Fibroblast of skin of left quadriceps (primary cell): ENCODE measurements around the gene SIN3A.
"Not testable (repeated sequence)": the region's sequence is repeated elsewhere in the genome, so short reads cannot be mapped to it uniquely, and the experiment has no call there.

Source experiments
- DNase-seq, 2 experiments: peaks; one replicate each; pipeline ENCODE4 v3.0.0-alpha.2; 2013; ENCODE audit warnings: low read depth in 2 of 2

SIN3A gene

DNA sequence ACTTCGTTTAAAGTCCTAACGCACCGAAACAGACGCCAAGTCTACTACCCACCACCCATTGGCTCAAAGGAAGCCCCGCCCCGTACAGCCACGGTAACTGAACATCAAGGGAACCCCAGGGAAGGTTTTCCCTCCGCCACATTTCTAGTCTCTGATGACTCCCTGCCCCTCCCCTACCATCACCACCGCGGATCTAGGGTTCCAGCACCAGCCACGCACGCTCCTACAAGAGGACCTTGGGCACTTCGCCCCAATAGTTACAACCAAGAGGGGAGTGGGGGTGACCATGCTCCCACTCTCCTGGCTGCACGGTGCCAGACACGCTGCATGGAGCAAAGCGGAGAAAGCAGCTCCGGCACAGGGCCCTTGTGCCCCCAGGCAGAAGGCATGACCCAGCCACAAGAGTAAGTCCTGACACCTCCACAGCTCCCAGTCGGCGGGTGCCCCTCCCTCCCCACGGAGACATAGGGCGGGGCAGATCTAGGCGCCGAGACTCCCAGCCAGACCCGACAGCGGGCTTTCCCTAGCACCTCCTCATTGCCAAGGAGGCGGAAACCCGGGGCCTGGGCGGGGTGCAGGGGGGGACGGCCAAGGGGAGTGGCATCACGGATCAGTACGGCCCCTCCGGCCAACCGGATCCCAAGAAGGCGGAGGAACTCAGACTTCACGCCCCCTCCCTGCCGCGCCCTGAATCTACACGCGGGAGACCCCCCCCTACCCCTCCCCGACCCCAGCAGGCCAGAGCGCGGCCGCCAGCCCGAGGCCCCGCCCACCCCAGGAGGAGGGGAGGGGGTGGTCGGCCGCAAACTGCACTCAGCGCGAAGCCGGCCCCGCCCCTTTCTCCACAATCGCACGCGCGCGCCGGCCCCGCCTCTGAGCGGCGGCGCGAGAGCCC is 936 bp downstream of the SIN3A start:
- DNase-seq: peak; percentile 96 to 97

DNA sequence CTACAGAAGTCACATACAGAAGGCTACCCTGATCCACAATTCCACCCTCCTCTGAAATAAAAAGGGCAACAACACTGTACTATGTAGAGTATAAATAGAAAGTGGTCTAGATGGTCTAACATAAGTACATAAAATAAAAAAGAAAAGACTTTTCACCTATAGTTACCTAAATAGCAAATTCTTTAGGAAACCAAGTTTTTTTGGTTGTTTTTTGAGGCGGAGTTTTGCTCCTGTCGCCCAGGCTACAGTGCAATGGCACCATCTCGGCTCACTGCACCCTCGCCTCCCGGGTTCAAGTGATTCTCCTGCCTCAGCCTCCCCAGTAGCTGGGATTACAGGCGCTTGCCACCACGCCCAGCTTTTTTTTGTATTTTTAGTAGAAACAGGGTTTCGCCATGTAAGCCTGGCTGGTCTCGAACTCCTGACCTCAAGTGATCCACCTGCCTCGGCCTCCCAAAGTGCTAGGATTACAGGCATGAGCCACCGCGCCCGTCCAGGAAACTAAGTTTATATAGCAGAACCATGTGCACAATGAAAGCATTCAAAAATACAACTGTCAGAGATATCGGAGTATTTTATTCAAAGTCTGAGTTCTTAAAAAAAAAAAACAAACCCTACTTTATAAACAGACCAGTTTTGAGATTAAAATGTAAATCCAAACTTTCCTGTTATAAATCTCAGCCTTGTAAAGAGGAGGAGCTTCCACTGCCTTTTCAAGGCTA is 1.7 kb downstream of the SIN3A start:
- no peak for DNase-seq

DNA sequence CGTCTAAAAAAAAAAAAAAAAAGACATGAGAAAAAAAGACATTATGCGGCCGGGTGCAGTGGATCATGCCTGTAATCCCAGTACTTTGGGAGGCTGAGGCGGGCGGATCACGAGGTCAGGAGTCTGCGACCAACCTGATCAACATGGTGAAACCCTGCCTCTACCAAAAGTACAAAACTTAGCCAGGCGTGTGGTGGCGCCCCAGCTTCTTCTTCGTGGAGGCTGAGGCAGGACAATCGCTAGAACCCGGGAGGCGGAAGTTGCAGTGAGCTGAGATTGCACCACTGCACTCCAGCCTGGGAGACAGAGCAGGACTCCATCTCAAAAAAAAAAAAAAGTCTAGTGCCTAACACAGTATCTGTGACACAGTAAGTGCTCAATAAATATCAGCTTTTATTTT is 3.3 kb downstream of the SIN3A start:
- DNase-seq: not testable (repeated sequence)

DNA sequence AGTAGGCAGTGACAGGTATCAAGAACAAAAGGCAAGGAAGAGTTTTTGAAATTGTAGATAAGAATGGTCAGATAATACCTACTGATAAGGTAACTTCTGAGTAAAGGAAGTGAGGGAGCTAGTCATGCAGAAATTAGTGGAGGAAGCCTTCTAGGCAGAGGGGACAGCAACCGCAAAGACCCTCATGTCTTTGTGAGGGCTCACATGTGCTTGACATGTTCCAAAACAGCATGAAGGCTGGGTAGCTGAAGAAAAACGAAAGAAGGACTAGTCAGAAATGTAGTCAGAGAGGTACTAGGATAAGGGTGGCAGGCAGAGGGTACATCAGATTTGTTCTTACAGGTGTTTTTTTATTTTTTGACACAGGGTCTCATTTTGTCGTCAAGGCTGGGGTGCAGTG is 5.3 kb downstream of the SIN3A start:
- DNase-seq: no peak

DNA sequence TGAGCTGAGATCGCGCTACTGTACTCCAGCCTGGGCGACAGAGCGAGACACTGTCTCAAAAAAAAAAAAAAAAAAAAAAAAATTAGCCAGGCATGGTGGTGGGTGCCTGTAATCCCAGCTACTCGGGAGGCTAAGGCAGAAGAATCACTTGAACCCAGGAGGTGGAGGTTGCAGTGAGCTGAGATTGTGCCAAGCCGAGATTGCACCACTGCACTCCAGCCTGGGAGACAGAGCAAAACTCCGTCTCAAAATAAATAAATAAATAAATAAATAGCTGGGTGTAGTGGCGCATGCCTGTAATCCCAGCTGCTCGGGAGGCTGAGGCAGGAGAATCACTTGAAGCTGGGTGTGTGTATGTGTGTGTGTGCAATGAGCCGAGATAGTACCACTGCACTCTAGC is 6.2 kb downstream of the SIN3A start:
- DNase-seq: not testable (repeated sequence)

DNA sequence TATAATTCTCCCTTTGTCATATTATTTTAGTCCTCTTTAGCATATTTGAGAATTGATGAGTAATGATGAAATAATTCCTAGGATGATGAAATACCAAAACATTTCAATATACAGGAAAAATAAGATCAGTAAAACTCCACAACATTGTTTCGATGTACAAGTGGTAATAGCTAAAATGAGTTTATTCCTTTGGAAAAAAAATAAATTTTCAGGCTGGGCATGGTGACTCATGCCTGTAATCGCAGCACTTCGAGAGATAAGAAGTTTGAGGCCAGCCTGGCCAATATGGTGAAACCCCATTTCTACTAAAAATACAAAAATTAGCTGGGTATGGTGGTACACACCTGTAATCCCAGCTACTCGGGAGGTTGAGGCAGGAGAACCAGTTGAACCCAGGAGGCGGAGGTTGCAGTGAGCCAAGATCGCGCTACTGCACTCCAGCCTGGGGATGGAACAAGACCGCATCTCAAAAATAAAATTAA is 7.5 kb downstream of the SIN3A start:
- DNase-seq: peak; percentile 59

DNA sequence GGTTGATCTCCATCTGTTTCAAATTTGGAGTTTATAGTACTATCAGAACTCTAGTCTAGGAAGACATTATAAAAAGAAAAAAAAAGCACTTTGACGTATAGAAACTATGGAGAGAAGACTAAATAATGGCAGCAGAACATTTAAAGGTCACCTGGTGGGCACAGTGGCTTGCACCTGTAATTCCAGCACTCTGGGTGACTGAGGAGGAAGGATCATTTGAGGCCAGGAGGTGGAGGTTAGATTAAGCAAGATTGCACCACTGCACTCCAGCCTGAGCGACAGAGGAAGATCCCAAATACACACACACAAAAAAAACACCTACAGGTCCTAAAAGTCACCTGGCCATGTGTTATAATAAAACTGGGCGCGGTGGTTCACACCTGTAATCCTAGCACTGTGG is 13.8 kb downstream of the SIN3A start:
- DNase-seq: no peak

DNA sequence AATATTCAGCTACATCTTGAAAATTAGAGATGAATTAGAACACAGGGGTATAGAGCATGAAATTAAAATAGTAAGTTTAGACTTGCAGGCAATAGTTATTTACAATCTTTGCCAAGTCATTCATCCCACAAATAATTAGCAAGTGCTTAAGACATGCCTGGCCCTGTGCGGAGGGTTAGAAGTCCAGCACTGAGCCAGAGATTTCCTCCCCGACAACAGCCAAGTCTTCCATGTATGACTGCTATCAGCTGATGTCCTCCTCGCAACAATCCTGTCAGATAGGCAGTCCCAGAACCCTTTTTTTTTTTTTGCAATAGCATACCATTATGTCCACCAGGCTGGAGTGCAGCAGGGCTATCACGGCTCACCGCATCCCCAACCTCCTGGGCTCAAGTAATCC is 14.6 kb downstream of the SIN3A start:
- DNase-seq: no peak

DNA sequence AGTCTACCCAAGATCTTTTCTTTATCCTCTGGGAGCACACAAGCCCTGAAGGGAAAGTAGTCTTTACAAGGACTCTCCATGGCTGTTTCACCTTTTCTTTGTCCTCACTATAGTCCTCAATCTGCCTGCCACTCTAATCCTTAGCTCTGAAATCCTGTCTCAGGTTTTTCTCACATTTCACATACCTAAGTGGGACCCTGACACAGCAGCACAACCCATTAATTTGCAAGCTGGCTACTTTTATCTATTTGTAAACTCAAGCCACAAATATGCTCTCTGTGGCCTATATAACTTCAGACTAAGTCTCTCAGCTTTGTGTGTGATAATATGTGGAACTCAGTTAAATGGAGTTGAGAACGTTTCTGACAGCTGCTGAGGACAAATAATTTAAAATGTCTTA is 19.8 kb downstream of the SIN3A start:
- no peak for DNase-seq

DNA sequence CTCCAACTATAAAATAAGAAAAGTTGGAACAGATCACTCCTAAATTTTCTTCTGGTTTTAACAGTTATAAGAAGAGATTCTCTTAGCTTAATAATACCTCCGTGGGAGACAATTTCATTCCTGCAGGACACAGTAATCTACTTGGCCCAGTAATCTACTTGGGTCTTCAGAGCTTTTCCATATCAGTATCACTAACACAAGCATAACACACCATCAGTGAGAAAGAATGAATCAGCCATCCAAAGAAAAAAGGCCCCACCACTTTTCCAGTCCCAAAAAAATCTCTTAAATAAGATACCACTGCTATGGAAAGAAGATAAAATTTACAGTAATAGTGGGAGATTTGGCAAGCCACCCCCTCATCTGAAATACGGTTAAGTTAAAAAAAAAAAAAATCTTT is 20.2 kb downstream of the SIN3A start:
- DNase-seq: no peak

DNA sequence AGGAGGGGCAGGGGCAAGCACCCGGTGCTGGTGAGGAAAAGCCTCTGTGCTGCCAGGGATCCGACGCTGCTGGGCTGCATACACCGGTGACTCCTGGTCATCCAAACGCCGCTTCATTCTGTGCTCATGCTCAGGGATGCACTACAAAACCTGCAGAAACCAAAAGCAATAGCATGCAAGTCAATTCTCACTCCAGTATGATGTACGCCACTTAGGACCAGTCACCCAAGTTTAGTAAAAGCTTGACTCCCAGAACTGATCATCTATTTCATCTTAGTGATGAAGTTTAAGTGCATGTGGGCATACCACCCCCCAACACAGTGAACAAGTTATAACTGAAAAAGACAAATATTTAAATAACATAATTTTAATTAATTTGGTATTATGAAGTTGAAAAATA is 21.2 kb downstream of the SIN3A start:
- no peak for DNase-seq

DNA sequence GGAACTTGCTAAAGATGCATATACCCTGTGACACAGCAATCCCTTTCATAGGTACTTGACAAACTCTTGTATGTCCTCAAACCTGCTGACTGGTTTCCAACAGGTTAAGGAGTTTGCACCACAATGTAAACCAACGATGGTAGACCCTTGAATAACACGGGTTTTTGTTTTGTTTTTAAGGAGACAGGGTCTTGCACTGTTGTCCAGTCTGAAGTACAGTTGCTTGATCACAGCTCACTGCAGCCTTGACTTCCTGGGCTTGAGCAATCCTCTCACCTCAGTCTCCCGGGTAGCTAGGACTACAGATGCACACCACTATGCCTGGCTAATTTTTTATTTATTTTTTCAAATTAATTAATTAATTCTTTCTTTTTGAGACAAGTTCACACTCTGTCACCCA is 23.3 kb downstream of the SIN3A start:
- no peak for DNase-seq

DNA sequence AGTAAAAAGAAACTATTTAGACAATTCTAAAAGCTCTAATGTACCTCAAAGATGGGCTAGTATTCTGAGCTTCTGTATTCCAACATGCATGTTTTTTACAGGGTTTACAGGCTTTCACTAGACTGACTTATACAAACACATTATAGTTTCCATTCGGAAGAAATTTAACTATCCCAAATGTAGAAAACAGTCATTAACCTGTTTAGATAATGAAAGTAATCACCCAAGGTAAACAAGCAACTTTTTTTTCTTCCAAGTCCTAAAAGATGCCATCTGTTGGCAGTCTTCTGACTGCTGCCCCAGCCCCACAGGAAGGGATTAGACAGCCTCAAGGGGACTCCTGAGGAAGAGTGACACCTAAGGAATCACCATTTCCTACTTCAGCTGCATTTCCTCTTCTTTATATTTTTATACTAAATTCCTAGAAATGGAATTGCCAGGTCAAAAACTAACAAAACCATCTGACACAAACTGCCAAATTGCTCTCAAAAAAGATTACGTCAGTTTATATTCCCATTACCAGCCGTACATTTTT is 25.5 kb downstream of the SIN3A start:
- DNase-seq: no peak

DNA sequence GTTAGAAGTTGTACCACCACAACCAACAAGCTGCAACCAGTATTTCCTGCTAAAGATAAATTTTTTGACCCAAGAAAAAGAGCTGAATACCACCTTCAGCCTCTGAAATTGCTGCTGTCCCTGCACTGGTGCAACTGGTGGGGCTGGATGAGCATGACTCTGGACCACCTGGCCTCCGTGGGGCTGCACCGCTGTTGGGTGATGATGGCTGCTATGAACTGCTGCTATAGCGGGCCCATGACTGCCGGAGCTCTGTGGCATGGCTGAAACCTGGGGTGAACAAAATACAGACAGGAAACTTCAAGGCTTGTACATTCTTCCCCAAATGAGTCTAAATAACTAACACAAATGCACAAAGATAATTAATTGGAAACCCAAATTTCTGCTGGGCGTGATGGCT is 28.9 kb downstream of the SIN3A start:
- DNase-seq: no peak

DNA sequence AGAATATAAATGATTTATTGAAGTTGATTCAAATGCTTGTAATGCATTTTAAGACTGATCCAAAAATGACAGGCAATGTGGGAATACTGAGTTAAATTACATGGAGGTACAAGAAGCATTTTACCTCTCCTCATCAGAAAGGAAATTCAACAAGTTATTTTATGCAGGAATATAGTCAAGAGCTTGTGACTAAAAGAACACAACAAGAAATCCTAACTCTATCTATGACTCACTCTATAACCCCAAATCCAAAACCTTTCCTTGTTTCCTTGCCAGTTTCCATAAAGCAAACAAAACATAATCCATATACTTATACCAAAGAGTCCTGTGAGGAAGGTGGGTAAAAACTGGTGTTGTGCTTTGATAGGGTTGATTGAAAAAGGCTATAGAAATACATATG is 30.8 kb downstream of the SIN3A start:
- DNase-seq: no peak

DNA sequence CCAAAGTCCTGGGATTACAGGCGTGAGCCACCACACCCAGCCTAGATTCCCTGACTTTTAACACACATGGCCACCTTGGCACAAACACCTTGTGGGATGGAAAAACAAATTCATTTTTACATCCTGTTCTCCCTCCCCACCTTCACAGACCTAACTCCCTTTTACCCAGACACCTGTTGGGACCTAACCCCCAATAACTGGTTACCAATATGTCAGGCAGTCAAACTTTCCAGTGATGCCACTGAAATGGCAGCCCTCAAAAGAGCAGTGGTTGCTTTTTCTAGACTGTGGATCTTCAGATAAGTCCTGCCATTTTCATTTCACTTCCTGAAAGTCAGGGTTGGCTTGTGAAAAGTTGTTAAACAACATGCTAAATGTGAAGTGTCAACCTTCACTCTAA is 34.9 kb downstream of the SIN3A start:
- no peak for DNase-seq

DNA sequence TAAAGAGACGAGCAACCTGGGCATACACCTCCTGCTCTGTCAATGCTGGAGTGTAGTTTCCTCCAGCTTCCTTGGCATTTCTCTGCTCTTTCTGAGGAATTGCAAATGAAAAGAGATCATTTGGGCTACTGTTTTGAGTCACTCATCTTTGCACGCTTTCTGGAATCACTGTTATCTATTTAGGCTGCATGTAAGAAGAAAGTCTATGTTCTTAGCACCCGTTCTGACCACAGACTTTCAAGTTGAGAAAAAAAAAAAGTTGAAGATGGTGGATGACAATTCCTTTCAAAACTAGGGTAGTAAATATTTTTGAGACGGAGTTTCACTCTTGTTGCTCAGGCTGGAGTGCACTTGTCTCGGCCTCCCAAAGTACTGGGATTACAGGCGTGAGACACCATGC is 41.3 kb downstream of the SIN3A start:
- no peak for DNase-seq

DNA sequence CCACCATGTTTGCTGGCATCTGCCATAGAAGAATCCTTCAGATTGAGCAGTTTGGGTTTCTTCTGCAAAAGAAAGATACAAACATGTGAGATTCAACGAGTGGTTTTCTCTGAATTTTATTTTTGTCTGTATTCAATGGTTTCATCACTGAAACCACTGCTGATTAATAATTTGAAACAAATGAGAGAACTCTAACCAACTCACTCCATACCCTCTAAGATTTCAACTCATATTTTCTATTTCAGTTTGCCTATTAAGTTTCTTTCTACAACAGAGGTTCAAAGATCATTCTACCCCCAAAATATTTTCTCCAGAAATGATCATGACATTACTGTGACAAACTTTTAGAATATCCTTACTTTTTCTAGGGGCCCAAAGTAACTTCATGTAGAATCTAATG is 44.4 kb downstream of the SIN3A start:
- no peak for DNase-seq

DNA sequence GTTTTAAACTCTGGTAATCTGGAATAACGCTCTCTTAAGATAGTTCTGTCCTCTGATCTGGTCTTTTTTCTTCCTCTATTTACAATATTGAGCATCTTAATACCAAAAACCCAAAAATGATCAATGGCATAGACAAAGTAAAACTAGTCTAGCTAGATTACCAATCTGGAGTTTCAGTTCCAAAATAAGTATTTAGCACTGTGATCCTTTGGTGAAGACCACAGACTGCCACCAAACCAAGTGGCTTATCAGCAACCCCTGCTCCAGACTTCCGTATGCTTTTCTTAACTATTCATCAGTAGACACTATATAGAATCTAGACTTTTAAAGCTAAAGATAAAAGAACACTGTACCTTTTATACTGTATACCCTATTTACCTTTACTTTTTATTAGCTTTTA is 47.6 kb downstream of the SIN3A start:
- DNase-seq: no peak

DNA sequence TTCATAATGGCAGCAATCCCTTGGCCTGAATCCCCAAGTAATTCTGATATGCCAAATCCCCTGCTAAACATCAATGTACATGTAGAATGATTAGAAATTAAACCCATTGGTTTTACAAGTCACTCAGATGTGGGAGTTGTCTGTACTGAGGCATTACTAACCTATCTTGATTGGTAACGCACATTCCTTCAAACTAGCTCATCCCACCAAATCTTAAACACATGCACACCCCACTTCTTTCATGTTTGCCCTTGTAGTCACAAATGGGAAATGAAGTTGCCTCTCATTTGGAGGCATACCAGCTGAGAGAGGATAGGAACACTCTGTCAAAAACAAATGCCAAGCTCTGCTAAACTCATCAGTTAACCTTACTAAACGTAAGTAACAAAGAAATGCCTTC is 54.0 kb downstream of the SIN3A start:
- no peak for DNase-seq

DNA sequence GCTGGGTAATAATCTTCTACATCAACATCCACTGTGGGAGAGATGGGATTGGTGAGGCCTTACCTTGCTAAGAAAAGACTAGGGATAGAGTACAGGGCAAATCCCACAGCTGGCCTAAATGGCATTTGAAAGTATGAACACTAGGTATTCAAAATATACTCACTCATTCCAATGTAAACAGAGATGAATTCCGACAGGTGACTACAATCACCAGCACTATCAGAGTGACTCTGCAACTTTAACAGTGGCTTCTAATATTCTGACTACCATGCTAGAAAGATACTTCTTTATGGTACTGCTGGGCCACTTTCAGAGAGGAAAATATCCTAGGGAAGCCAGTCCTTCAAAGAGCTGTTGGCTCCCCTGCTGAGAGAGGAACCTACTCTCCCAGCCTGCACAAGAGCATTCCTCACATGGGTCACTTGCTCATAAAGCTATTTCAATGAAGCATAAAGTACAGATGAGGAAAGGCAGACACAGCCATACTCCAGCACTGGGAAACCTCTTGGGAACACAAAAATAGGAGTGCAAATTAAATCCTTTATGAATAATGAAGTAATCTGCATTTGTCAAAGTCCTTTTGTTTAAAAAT is 61.6 kb downstream of the SIN3A start:
- DNase-seq: no peak

DNA sequence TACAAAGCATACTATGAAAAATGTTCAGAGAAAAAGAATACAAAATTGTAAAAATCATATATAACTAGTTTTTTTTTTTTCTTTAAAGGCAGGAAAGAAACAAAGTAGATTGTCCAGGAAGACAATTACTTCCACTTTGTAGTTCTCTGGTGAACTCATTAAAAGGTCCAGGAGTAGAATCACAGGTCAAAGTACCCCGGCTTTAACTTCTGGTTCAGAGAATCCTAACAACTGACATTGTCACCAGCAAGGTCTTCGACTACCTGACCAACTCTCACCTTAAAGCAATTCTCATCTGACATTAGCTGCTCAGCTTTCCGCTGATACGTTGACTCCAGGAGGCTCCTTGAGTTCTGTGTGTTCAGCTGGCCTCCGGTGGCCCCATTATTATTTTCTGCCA is 67.5 kb downstream of the SIN3A start:
- DNase-seq: not testable (repeated sequence)

DNA sequence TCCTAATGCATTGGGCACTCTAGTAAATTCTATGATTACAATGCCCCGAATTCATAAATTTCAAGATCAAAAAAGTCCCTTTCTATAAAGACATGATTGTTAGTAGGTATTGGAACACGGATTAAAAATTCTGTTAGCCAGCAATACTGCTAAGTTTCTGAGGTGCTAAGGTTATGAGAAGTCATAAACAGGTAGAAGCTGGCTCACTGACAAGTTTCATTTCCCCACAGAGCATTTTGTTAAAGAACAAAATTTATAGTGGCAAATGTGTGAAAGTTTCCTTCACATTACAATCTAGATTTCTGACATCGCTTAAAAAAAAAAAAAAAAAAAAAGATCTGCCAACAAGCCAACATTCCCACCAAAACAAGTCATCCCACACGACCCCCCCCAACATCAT is 70.7 kb downstream of the SIN3A start:
- no peak for DNase-seq
